Mesenchymal stem cell (in vitro differentiated cells and primary cell): ENCODE measurements around the gene MAPKAP1. TPM values are rescaled to one million over a fixed set of nuclear protein-coding genes. Genes with fewer than 3 reads are reported as not detected.

Experiments used
- DNase-seq: peaks from one replicate; pipeline ENCODE4 v3.0.0-alpha.2; 2013
- H2AFZ ChIP-seq: one replicate; pipeline ENCODE4 v1.6.1; 2013; ENCODE audit warnings: low read depth, mild to moderate bottlenecking, control low read depth, inconsistent platforms, low read length, moderate library complexity
- H2AK5ac ChIP-seq: 2 replicates; pipeline ENCODE4 v1.6.1; 2013; ENCODE audit warnings: low read length, moderate library complexity, mild to moderate bottlenecking, inconsistent platforms; ENCODE audit not compliant: severe bottlenecking
- H2BK120ac ChIP-seq: one replicate; pipeline ENCODE4 v1.6.1; 2013; ENCODE audit warnings: low read depth, mild to moderate bottlenecking, inconsistent platforms, low read length, moderate library complexity
- H2BK12ac ChIP-seq, 2 experiments: one replicate each; pipeline ENCODE4 v1.6.1; 2013; ENCODE audit warnings: inconsistent platforms in 2 of 2, low read length in 2 of 2, mild to moderate bottlenecking in 2 of 2, moderate library complexity in 2 of 2, control low read depth in 1 of 2
- H2BK15ac ChIP-seq: one replicate; pipeline ENCODE4 v1.6.1; 2013; ENCODE audit warnings: mild to moderate bottlenecking, low read depth, inconsistent platforms; ENCODE audit not compliant: poor library complexity, severe bottlenecking
- H2BK5ac ChIP-seq: 2 replicates; pipeline ENCODE4 v1.6.1; 2013; ENCODE audit warnings: low read depth, mild to moderate bottlenecking, low read length, control low read depth, inconsistent platforms; ENCODE audit not compliant: poor library complexity, severe bottlenecking
- H3K14ac ChIP-seq, 2 experiments: one replicate each; pipeline ENCODE4 v1.6.1; 2013; ENCODE audit warnings: inconsistent platforms in 2 of 2, low read length in 2 of 2, control low read depth in 1 of 2, mild to moderate bottlenecking in 1 of 2, moderate library complexity in 1 of 2
- H3K18ac ChIP-seq, 2 experiments: one replicate each; pipeline ENCODE4 v1.6.1; 2013; ENCODE audit warnings: inconsistent platforms in 2 of 2, low read length in 2 of 2, control low read depth in 1 of 2, low read depth in 1 of 2, mild to moderate bottlenecking in 1 of 2
- H3K23ac ChIP-seq, 2 experiments: one replicate each; pipeline ENCODE4 v1.6.1; 2013; ENCODE audit warnings: inconsistent platforms in 2 of 2, low read length in 2 of 2, mild to moderate bottlenecking in 2 of 2, moderate library complexity in 2 of 2, control low read depth in 1 of 2
- H3K27ac ChIP-seq: 2 replicates; pipeline ENCODE4 v1.5.1; 2013; ENCODE audit warnings: mild to moderate bottlenecking, moderate library complexity, low read length, control low read depth, inconsistent platforms; ENCODE audit not compliant: poor library complexity, severe bottlenecking
- H3K27me3 ChIP-seq, 2 experiments: 2 replicates each; pipeline versions ENCODE4 v1.6.1 to v1.7.0; 2013; ENCODE audit warnings: low read length in 2 of 2, mild to moderate bottlenecking in 2 of 2, moderate library complexity in 2 of 2, control low read depth in 1 of 2, inconsistent platforms in 1 of 2; ENCODE audit not compliant: control insufficient read depth in 1 of 2, insufficient read depth in 1 of 2
- H3K36me3 ChIP-seq, 2 experiments: 2 replicates each; pipeline versions ENCODE4 v1.6.1 to v1.7.0; 2013; ENCODE audit warnings: low read length in 2 of 2, control low read depth in 1 of 2, inconsistent platforms in 1 of 2, low read depth in 1 of 2, mild to moderate bottlenecking in 1 of 2; ENCODE audit not compliant: insufficient read depth in 2 of 2, control insufficient read depth in 1 of 2
- H3K4ac ChIP-seq, 2 experiments: one replicate each; pipeline ENCODE4 v1.6.1; 2013; ENCODE audit warnings: inconsistent platforms in 2 of 2, low read length in 2 of 2, mild to moderate bottlenecking in 2 of 2, moderate library complexity in 2 of 2, control low read depth in 1 of 2, low read depth in 1 of 2
- H3K4me1 ChIP-seq: 2 replicates; pipeline ENCODE4 v1.6.1; 2013; ENCODE audit warnings: low read depth, low read length, control low read depth; ENCODE audit not compliant: control insufficient read depth, insufficient read depth
- H3K4me2 ChIP-seq: 2 replicates; pipeline ENCODE4 v1.6.1; 2013; ENCODE audit warnings: low read length, mild to moderate bottlenecking, inconsistent platforms; ENCODE audit not compliant: poor library complexity, severe bottlenecking
- H3K4me3 ChIP-seq, 2 experiments: 2 replicates each; pipeline versions ENCODE4 v1.5.1 to v1.7.0; 2013; ENCODE audit warnings: low read length in 2 of 2, mild to moderate bottlenecking in 2 of 2, control low read depth in 1 of 2, low read depth in 1 of 2; ENCODE audit not compliant: insufficient read depth in 1 of 2
- H3K79me1 ChIP-seq: replicated peaks from 2 replicates; pipeline ENCODE4 v1.6.1; 2013; ENCODE audit warnings: mild to moderate bottlenecking, control low read depth, low read length, inconsistent platforms; ENCODE audit not compliant: poor library complexity, severe bottlenecking
- H3K9ac ChIP-seq: 2 replicates; pipeline ENCODE4 v1.7.0; 2013; ENCODE audit warnings: mild to moderate bottlenecking, low read length, moderate library complexity
- H3K9me3 ChIP-seq: 2 replicates; pipeline ENCODE4 v1.7.0; 2013; ENCODE audit warnings: mild to moderate bottlenecking, low read length; ENCODE audit not compliant: control insufficient read depth
- H4K8ac ChIP-seq: one replicate; pipeline ENCODE4 v1.6.1; 2013; ENCODE audit warnings: inconsistent platforms, mild to moderate bottlenecking, low read length, moderate library complexity
- H4K91ac ChIP-seq: one replicate; pipeline ENCODE4 v1.6.1; 2013; ENCODE audit warnings: mild to moderate bottlenecking, low read length, inconsistent platforms
- WGBS: methylation state at CpG from one replicate; pipeline ENCODE4 v1.1.7; 2013; ENCODE audit warnings: mixed read lengths; 5-methylcytosine and 5-hydroxymethylcytosine counted together
- small RNA-seq: library from polyadenylated mRNA; stranded (forward); fragments of <200 nt; extraction: miRNeasy Mini kit (QIAGEN cat#:217004); gene quantifications from one replicate; pipeline ENCODE3, GENCODE V24; 2013; ENCODE audit warnings: low read depth

MAPKAP1 gene

DNA sequence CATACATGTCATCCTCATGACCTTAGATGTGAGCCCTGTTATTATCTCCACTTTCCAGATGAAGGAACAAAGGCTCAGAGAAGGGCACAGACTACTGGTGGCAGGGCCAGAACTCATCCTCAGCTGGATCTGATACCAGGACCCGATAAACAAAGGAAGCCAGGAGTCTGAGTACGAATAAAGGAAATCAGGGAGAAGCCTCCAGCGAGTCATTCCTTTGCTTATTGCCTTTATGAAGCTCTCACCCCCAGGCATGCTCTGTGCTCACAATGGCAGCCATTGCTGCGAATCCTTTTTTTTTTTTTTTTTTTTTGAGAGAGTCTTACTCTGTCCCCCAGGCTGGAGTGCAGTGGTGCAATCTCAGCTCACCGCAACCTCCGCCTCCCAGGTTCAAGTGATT lies 315.3 kb downstream of the MAPKAP1 start:
- Histone ChIP-seq H3K4me1 (no peaks in the 10 kb centered on the region), H3K4me2 (no peak overlapping the region), H3K9me3 (no peaks in the 10 kb centered on the region)

DNA sequence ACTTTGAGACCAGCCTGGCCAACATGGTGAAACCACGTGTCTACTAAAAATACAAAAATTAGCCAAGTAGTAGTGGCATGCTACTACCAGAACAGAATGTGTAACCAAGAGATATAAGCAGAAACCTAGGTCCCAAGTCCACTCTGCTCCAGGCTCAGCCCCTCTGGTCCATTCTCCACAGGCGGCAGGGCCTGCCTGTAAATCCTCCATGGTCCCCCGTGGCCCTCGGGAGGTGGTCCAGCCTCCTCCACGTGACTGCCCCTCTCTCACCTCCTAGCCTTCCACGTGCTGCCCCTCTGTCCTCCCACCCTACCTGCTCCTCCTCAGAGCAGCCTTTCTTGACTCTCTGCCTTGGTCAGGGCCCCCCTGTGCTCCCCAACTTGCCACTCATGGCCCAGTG lies 318.0 kb downstream of the MAPKAP1 start:
- Histone ChIP-seq H4K91ac (no peak overlapping the region), H3K9ac (no peak overlapping the region), H3K36me3 (no peaks in the 10 kb centered on the region), H2BK15ac (no peak overlapping the region), H3K27me3 (peaks cover 0 to 7% of the 10 kb centered on the region in 2 experiments), H2BK5ac (no peak overlapping the region), H3K4me2 (no peak overlapping the region), H3K4me3 (no peak overlapping the region), H2BK12ac (no peak overlapping the region), H2BK120ac (no peak overlapping the region), H3K4ac (no peak overlapping the region), H2AFZ (no peak overlapping the region), H3K14ac (no peak overlapping the region), H3K4me1 (no peaks in the 10 kb centered on the region), H3K18ac (no peak overlapping the region), H3K9me3 (no peaks in the 10 kb centered on the region), H2AK5ac (no peak overlapping the region), H3K23ac (no peak overlapping the region), H3K79me1 (no peaks in the 10 kb centered on the region), H4K8ac (no peak overlapping the region), H3K27ac (no peak overlapping the region)
- 73% methylated on average over 6 of the region's 6 CpGs for WGBS
- DNase-seq = no peak

More for the DNA sequence above, 315.3 kb downstream of the MAPKAP1 start:
- DNase-seq = no peak
- Histone ChIP-seq H2BK12ac (no peak overlapping the region), H2BK5ac (no peak overlapping the region), H3K9ac (no peak overlapping the region), H3K79me1 (no peaks in the 10 kb centered on the region), H3K14ac (no peak overlapping the region), H3K36me3 (no peaks in the 10 kb centered on the region), H2AFZ (no peak overlapping the region), H3K4me3 (no peak overlapping the region), H3K27ac (no peak overlapping the region), H4K91ac (no peak overlapping the region), H3K27me3 (no peaks in the 10 kb centered on the region), H3K23ac (no peak overlapping the region), H4K8ac (no peak overlapping the region), H2AK5ac (no peak overlapping the region), H2BK120ac (no peak overlapping the region), H2BK15ac (no peak overlapping the region), H3K4ac (no peak overlapping the region), H3K18ac (no peak overlapping the region)
- WGBS = 97% methylated on average over 6 of the region's 6 CpGs

- Histone ChIP-seq H3K9me3 (no peaks in the 10 kb centered on the region), H3K9ac (no peak overlapping the region), H2AK5ac (no peak overlapping the region), H3K36me3 (no peaks in the 10 kb centered on the region), H3K27ac (no peak overlapping the region), H2BK15ac (no peak overlapping the region), H4K8ac (no peak overlapping the region), H3K4ac (no peak overlapping the region), H3K27me3 (peaks cover 0 to 7% of the 10 kb centered on the region in 2 experiments), H2BK12ac (no peak overlapping the region), H3K4me2 (no peak overlapping the region), H2BK5ac (no peak overlapping the region), H3K18ac (no peak overlapping the region), H3K4me1 (no peaks in the 10 kb centered on the region), H3K14ac (no peak overlapping the region), H2AFZ (no peak overlapping the region), H3K23ac (no peak overlapping the region), H3K4me3 (no peak overlapping the region), H3K79me1 (no peaks in the 10 kb centered on the region), H4K91ac (no peak overlapping the region), H2BK120ac (no peak overlapping the region)
- no peak for DNase-seq
- WGBS = 82% methylated on average over 14 of the region's 14 CpGs
Measured at GRCh38 chr9:125387861-125388524, 319.0 kb downstream of the MAPKAP1 start.

Small RNAs within 50 kb of the gene (small RNA-seq; reads per million reads assigned to genes)
- not detected for gene RF00017
